RWPE2 (cell line): ENCODE data around the gene PRAME.

ENCODE experiments used
- ATAC-seq: fragments of 200-7000 bp; cut with Tn5 transposase; 3 replicates; pipeline ENCODE4 v1.9.1; 2021; ENCODE audit warnings: low read depth
- DNase-seq: peaks from one replicate; pipeline ENCODE4 v3.0.0-alpha.2; 2020; ENCODE audit warnings: low spot score
- H3K27ac ChIP-seq: fragments of 450-650 bp; 2 replicates; pipeline ENCODE4 v1.5.1; 2017; ENCODE audit warnings: mild to moderate bottlenecking; ENCODE audit not compliant: poor library complexity, severe bottlenecking
- H3K27me3 ChIP-seq: fragments of 250-450 bp; sonication (Bioruptor Pico); 2 replicates; pipeline ENCODE4 v1.5.1; 2021; ENCODE audit warnings: mild to moderate bottlenecking, moderate library complexity; ENCODE audit not compliant: insufficient read depth, poor library complexity, severe bottlenecking
- H3K36me3 ChIP-seq: fragments of 250-450 bp; sonication (Bioruptor Pico); 2 replicates; pipeline ENCODE4 v1.5.1; 2020; ENCODE audit warnings: low read depth, mild to moderate bottlenecking, moderate library complexity
- H3K4me1 ChIP-seq: fragments of 250-450 bp; sonication (Bioruptor Pico); 2 replicates; pipeline ENCODE4 v1.5.1; 2021; ENCODE audit warnings: mild to moderate bottlenecking, moderate library complexity; ENCODE audit not compliant: insufficient read depth, poor library complexity, severe bottlenecking
- H3K4me3 ChIP-seq: fragments of 250-450 bp; sonication (Bioruptor Pico); 2 replicates; pipeline ENCODE4 v1.5.1; 2021; ENCODE audit warnings: mild to moderate bottlenecking, moderate library complexity; ENCODE audit not compliant: severe bottlenecking
- H3K9me3 ChIP-seq: fragments of 250-450 bp; sonication (Bioruptor Pico); 2 replicates; pipeline ENCODE4 v1.5.1; 2021; ENCODE audit warnings: mild to moderate bottlenecking, moderate library complexity; ENCODE audit not compliant: severe bottlenecking
- CTCF ChIP-seq: fragments of 450-650 bp; IDR thresholded peaks from one replicate; pipeline ENCODE4 v1.5.1; 2017; ENCODE audit warnings: mild to moderate bottlenecking, moderate library complexity; ENCODE audit not compliant: poor library complexity, severe bottlenecking

Gene PRAME

GRCh38 chr22:22593964-22594656, 35.0 kb upstream of the PRAME start:
- Histone ChIP-seq H3K9me3 (peaks cover 8% of the 10 kb centered on the region), H3K4me3 (no peak overlapping the region), H3K36me3 (no peaks in the 10 kb centered on the region), H3K27ac (no peak overlapping the region), H3K27me3 (no peaks in the 10 kb centered on the region), H3K4me1 (no peaks in the 10 kb centered on the region)
- DNase-seq (no peak), ATAC-seq (peak; percentile 41; the same call in 1 of the 3 replicates)
- peak; percentile 65 for TF ChIP-seq CTCF

- H3K4me3 ChIP-seq = no peak overlapping the region
- no peak overlapping the region for H3K27ac ChIP-seq
- H3K27me3 ChIP-seq = no peaks in the 10 kb centered on the region
- H3K36me3 ChIP-seq = no peaks in the 10 kb centered on the region
- ATAC-seq (no peak), DNase-seq (no peak)
- TF ChIP-seq CTCF = no peak
- peaks cover 8% of the 10 kb centered on the region for H3K9me3 ChIP-seq
- H3K4me1 ChIP-seq = no peaks in the 10 kb centered on the region
Measured at GRCh38 chr22:22593250-22593649, 34.2 kb upstream of the PRAME start.

GRCh38 chr22:22591348-22592299, 32.6 kb upstream of the PRAME start:
- DNase-seq = no peak
- H3K27me3 ChIP-seq = no peaks in the 10 kb centered on the region

GRCh38 chr22:22590136-22590891, 31.2 kb upstream of the PRAME start:
- Histone ChIP-seq H3K9me3 (no peaks in the 10 kb centered on the region), H3K4me3 (no peak overlapping the region), H3K27me3 (no peaks in the 10 kb centered on the region), H3K36me3 (no peaks in the 10 kb centered on the region), H3K4me1 (no peaks in the 10 kb centered on the region), H3K27ac (no peak overlapping the region)
- DNase-seq = no peak
- no peak for TF ChIP-seq CTCF
- no peak for ATAC-seq

More at GRCh38 chr22:22591348-22592299, 32.6 kb upstream of the PRAME start:
- ATAC-seq = no peak
- H3K27ac ChIP-seq = no peak overlapping the region
- H3K36me3 ChIP-seq = no peaks in the 10 kb centered on the region
- H3K4me1 ChIP-seq = no peaks in the 10 kb centered on the region
- no peak overlapping the region for H3K4me3 ChIP-seq
- peaks cover 4% of the 10 kb centered on the region for H3K9me3 ChIP-seq
- TF ChIP-seq CTCF = no peak
